Naive thymus-derived CD8-positive, alpha-beta T cell (primary cell): Measurements from ENCODE around the gene ARHGAP42. TPM values are rescaled to one million over a fixed set of nuclear protein-coding genes. Genes with fewer than 3 reads are reported as not detected.
A peak's percentile ranks its signal among the peaks of the same experiment; 100 is the strongest.

ENCODE experiments used
- ATAC-seq, 2 donors: fragments of 150-1000 bp; cut with Tn5 transposase in 1 of 2; sonication (Bioruptor Pico), chemical (Tn5 transposase) in 1 of 2; 1 replicate in 1 of 2; 2 replicates in 1 of 2; pipeline ENCODE4 v1.10.0; 2021; ENCODE audit warnings: mild to moderate bottlenecking in 2 of 2, moderate library complexity in 2 of 2
- POLR2A ChIA-PET: fragments of 350-600 bp; sonication (Branson Sonifier 250); formaldehyde crosslinking; loops from one replicate; lab custom pipeline; 2021; ENCODE audit warnings: antibody characterized with exemption; lab: Charles Lee
- DNase-seq, 10 donors: peaks; one replicate each; pipeline versions ENCODE4 v3.0.0 to v3.0.0-alpha.2; 2020 to 2022
- H3K27ac Mint-ChIP-seq, 10 donors: one replicate each; pipeline ENCODE4 v1.8.0; 2020 to 2022; ENCODE audit warnings: mild to moderate bottlenecking in 10 of 10, mixed read lengths in 10 of 10, moderate library complexity in 4 of 10, inconsistent platforms in 1 of 10
- H3K27me3 Mint-ChIP-seq, 5 donors: one replicate each; pipeline ENCODE4 v1.8.0; 2021 to 2022; ENCODE audit warnings: mixed read lengths in 5 of 5
- H3K36me3 Mint-ChIP-seq, 3 donors: one replicate each; pipeline ENCODE4 v1.8.0; 2020 to 2022; ENCODE audit warnings: mixed read lengths in 3 of 3, mild to moderate bottlenecking in 2 of 3, inconsistent platforms in 1 of 3
- H3K4me1 Mint-ChIP-seq, 4 donors: one replicate each; pipeline ENCODE4 v1.8.0; 2021 to 2022; ENCODE audit warnings: mixed read lengths in 4 of 4
- H3K4me3 Mint-ChIP-seq, 10 donors: one replicate each; pipeline ENCODE4 v1.8.0; 2020 to 2022; ENCODE audit warnings: mild to moderate bottlenecking in 10 of 10, mixed read lengths in 10 of 10, moderate library complexity in 6 of 10, inconsistent platforms in 1 of 10
- H3K9me3 Mint-ChIP-seq, 9 donors: one replicate each; pipeline ENCODE4 v1.8.0; 2020 to 2022; ENCODE audit warnings: mixed read lengths in 9 of 9, mild to moderate bottlenecking in 3 of 9, inconsistent platforms in 1 of 9, moderate library complexity in 1 of 9
- polyA plus RNA-seq, 3 donors: library from polyadenylated mRNA; unstranded; fragments of 300-500 nt; fragmentation: Illumina TruSeq; gene quantifications; one replicate each; pipeline ENCODE4 v1.2.3, GENCODE V29; 2021
- total RNA-seq, 8 experiments: library from RNA in 2 of 8; stranded (reverse) in 2 of 8; gene quantifications; one replicate each; pipeline ENCODE4 v1.2.3 and lab custom pipeline; 2021 to 2026

Gene ARHGAP42
- total and polyA plus RNA-seq, 5 experiments from 2014 or later: 0.38 to 0.93 (median 0.83) TPM; not detected in 2

- no peak for DNase-seq
- Mint-ChIP-seq H3K9me3 (peaks cover 0 to 2% (median 0%) of the 10 kb centered on the region in 9 donors), H3K4me3 (no peak overlapping the region), H3K27me3 (no peaks in the 10 kb centered on the region), H3K36me3 (no peaks in the 10 kb centered on the region), H3K4me1 (no peaks in the 10 kb centered on the region), H3K27ac (no peak overlapping the region)
- POLR2A ChIA-PET: no interaction called here
- no peak for ATAC-seq
Observed at GRCh38 chr11:100978442-100978841, 291.4 kb downstream of the ARHGAP42 start.

GRCh38 chr11:100978939-100979338 is 291.9 kb downstream of the ARHGAP42 start:
- DNase-seq: no peak
- Mint-ChIP-seq H3K36me3 (no peaks in the 10 kb centered on the region), H3K9me3 (peaks cover 0 to under 1% (median 0%) of the 10 kb centered on the region in 9 donors), H3K27me3 (no peaks in the 10 kb centered on the region), H3K4me3 (no peak overlapping the region), H3K27ac (no peak overlapping the region), H3K4me1 (no peaks in the 10 kb centered on the region)
- ATAC-seq: no peak
- POLR2A ChIA-PET: no interaction called here

GRCh38 chr11:100980156-100980555 is 293.1 kb downstream of the ARHGAP42 start:
- Mint-ChIP-seq H3K4me3 (no peak overlapping the region), H3K27me3 (no peaks in the 10 kb centered on the region), H3K4me1 (peaks cover 0 to 5% (median 0%) of the 10 kb centered on the region in 4 donors), H3K36me3 (no peaks in the 10 kb centered on the region), H3K9me3 (no peaks in the 10 kb centered on the region), H3K27ac (no peak overlapping the region)
- no peak for ATAC-seq
- POLR2A ChIA-PET: no interaction called here
- DNase-seq: no peak

- POLR2A ChIA-PET: no interaction called here
- Mint-ChIP-seq H3K36me3 (no peaks in the 10 kb centered on the region), H3K4me3 (no peak overlapping the region)
Observed at GRCh38 chr11:100981196-100981824, 294.2 kb downstream of the ARHGAP42 start.

GRCh38 chr11:100984668-100985067 is 297.6 kb downstream of the ARHGAP42 start:
- Mint-ChIP-seq H3K4me1 (peaks cover 0 to 5% (median 0%) of the 10 kb centered on the region in 4 donors), H3K27me3 (peaks cover 0 to 7% (median 0%) of the 10 kb centered on the region in 5 donors), H3K9me3 (peaks cover 0 to 12% (median 0%) of the 10 kb centered on the region in 9 donors), H3K4me3 (no peak overlapping the region), H3K36me3 (no peaks in the 10 kb centered on the region), H3K27ac (no peak overlapping the region)
- POLR2A ChIA-PET: no interaction called here
- ATAC-seq (no peak), DNase-seq (no peak)

More at GRCh38 chr11:100981196-100981824, 294.2 kb downstream of the ARHGAP42 start:
- H3K9me3 Mint-ChIP-seq: peaks cover 0 to 9% (median 0%) of the 10 kb centered on the region in 9 donors
- peaks cover 0 to 5% (median 0%) of the 10 kb centered on the region in 4 donors for H3K4me1 Mint-ChIP-seq
- DNase-seq: no peak
- H3K27me3 Mint-ChIP-seq: peaks cover 0 to 6% (median 0%) of the 10 kb centered on the region in 5 donors
- ATAC-seq: no peak
- H3K27ac Mint-ChIP-seq: no peak overlapping the region

GRCh38 chr11:100990931-100991330 is 303.8 kb downstream of the ARHGAP42 start:
- ATAC-seq (no peak), DNase-seq (no peak)
- H3K36me3 Mint-ChIP-seq: no peaks in the 10 kb centered on the region
- POLR2A ChIA-PET: no interaction called here
- peaks cover 0 to 5% (median 0%) of the 10 kb centered on the region in 5 donors for H3K27me3 Mint-ChIP-seq
- no peak overlapping the region for H3K4me3 Mint-ChIP-seq
- H3K4me1 Mint-ChIP-seq: peaks cover 0 to 4% (median 0%) of the 10 kb centered on the region in 4 donors
- H3K27ac Mint-ChIP-seq: no peak overlapping the region
- peaks cover 0 to 6% (median 0%) of the 10 kb centered on the region in 9 donors for H3K9me3 Mint-ChIP-seq

GRCh38 chr11:100991541-100991940 is 304.5 kb downstream of the ARHGAP42 start:
- ATAC-seq: no peak
- H3K4me3 Mint-ChIP-seq: no peak overlapping the region
- H3K4me1 Mint-ChIP-seq: peaks cover 0 to 4% (median 0%) of the 10 kb centered on the region in 4 donors

GRCh38 chr11:100994966-100995365 is 307.9 kb downstream of the ARHGAP42 start:
- Mint-ChIP-seq H3K4me3 (no peak overlapping the region), H3K27me3 (peaks cover 0 to 6% (median 0%) of the 10 kb centered on the region in 5 donors), H3K9me3 (peaks cover 0 to 12% (median 0%) of the 10 kb centered on the region in 9 donors), H3K36me3 (no peaks in the 10 kb centered on the region), H3K27ac (no peak overlapping the region), H3K4me1 (peaks cover 0 to 4% (median 0%) of the 10 kb centered on the region in 4 donors)
- DNase-seq (no peak), ATAC-seq (no peak)
- POLR2A ChIA-PET: no interaction called here

More at GRCh38 chr11:100991541-100991940, 304.5 kb downstream of the ARHGAP42 start:
- Mint-ChIP-seq H3K27me3 (no peaks in the 10 kb centered on the region), H3K27ac (no peak overlapping the region), H3K9me3 (peaks cover 0 to under 1% (median 0%) of the 10 kb centered on the region in 9 donors), H3K36me3 (no peaks in the 10 kb centered on the region)
- POLR2A ChIA-PET: no interaction called here
- no peak for DNase-seq

GRCh38 chr11:100999756-101000155 is 312.7 kb downstream of the ARHGAP42 start:
- H3K4me3 Mint-ChIP-seq: no peak overlapping the region
- H3K4me1 Mint-ChIP-seq: no peaks in the 10 kb centered on the region
- peaks cover 0 to 12% (median 0%) of the 10 kb centered on the region in 9 donors for H3K9me3 Mint-ChIP-seq
- H3K36me3 Mint-ChIP-seq: no peaks in the 10 kb centered on the region
- POLR2A ChIA-PET: no interaction called here
- ATAC-seq (no peak), DNase-seq (no peak)
- no peak overlapping the region for H3K27ac Mint-ChIP-seq
- peaks cover 0 to 6% (median 0%) of the 10 kb centered on the region in 5 donors for H3K27me3 Mint-ChIP-seq

GRCh38 chr11:101003468-101003867 is 316.4 kb downstream of the ARHGAP42 start:
- ATAC-seq: no peak
- POLR2A ChIA-PET: no interaction called here
- H3K27me3 Mint-ChIP-seq: peaks cover 0 to 6% (median 0%) of the 10 kb centered on the region in 5 donors

GRCh38 chr11:101008961-101009689 is 322.0 kb downstream of the ARHGAP42 start:
- no peaks in the 10 kb centered on the region for H3K27me3 Mint-ChIP-seq
- H3K4me3 Mint-ChIP-seq: peak overlapping the region in 1 of 10 donors; percentile 16
- POLR2A ChIA-PET: no interaction called here
- peak overlapping the region in 1 of 10 donors; percentile 26 for H3K27ac Mint-ChIP-seq
- H3K4me1 Mint-ChIP-seq: peaks cover 0 to 25% (median 0%) of the 10 kb centered on the region in 4 donors
- DNase-seq (no peak), ATAC-seq (no peak)
- H3K36me3 Mint-ChIP-seq: no peaks in the 10 kb centered on the region
- peaks cover 0 to 21% (median 1%) of the 10 kb centered on the region in 9 donors for H3K9me3 Mint-ChIP-seq

More at GRCh38 chr11:101003468-101003867, 316.4 kb downstream of the ARHGAP42 start:
- Mint-ChIP-seq H3K4me1 (peaks cover 0 to 2% (median 0%) of the 10 kb centered on the region in 4 donors), H3K36me3 (no peaks in the 10 kb centered on the region), H3K4me3 (no peak overlapping the region), H3K27ac (no peak overlapping the region), H3K9me3 (peaks cover 0 to 12% (median 0%) of the 10 kb centered on the region in 9 donors)
- DNase-seq: no peak

- Mint-ChIP-seq H3K4me1 (peaks cover 0 to 25% (median 0%) of the 10 kb centered on the region in 4 donors), H3K36me3 (no peaks in the 10 kb centered on the region), H3K4me3 (peak overlapping the region in 1 of 10 donors; percentile 16), H3K27ac (peak overlapping the region in 1 of 10 donors; percentile 26), H3K27me3 (no peaks in the 10 kb centered on the region), H3K9me3 (peaks cover 0 to 21% (median 1%) of the 10 kb centered on the region in 9 donors)
- ATAC-seq (no peak), DNase-seq (no peak)
- POLR2A ChIA-PET: no interaction called here
Observed at GRCh38 chr11:101009690-101010055, 322.6 kb downstream of the ARHGAP42 start.

- POLR2A ChIA-PET: no interaction called here
Observed at GRCh38 chr11:101010899-101011298, 323.8 kb downstream of the ARHGAP42 start.

More at GRCh38 chr11:101010899-101011298, 323.8 kb downstream of the ARHGAP42 start:
- Mint-ChIP-seq H3K36me3 (no peaks in the 10 kb centered on the region), H3K4me1 (peaks cover 0 to 25% (median 0%) of the 10 kb centered on the region in 4 donors), H3K9me3 (peaks cover 0 to 21% (median 1%) of the 10 kb centered on the region in 9 donors), H3K27ac (no peak overlapping the region), H3K4me3 (no peak overlapping the region), H3K27me3 (no peaks in the 10 kb centered on the region)
- ATAC-seq (no peak), DNase-seq (no peak)
